ENCODE results near the gene CALU.

CALU gene

DNA sequence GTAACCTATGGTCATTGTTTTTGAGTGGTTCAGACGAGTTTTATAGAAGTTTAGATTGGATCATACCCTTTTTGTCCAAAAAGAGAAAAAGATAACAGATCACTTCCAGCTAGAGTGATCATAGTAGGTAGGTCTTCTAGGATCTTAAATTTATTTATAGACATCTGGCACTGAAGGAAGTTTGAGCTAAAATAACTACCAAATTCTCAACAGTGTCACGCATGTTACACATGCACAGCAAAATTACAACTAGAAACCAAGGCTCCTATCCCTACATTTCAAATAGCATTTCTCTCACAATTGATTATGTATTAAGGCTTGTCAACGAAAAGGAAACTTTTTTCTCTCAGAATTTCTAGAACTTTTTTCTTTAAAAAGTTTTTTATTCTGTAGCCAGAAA lies 2.3 kb downstream of the CALU start:
- H3K9ac ChIP-seq (ENCODE audit: low read length): no peak overlapping the region
- peaks cover 73% of the 10 kb centered on the region for H3K79me2 ChIP-seq (ENCODE audit: insufficient read depth, low read length)
- H3K36me3 ChIP-seq (ENCODE audit: low read length): no peaks in the 10 kb centered on the region
- no peaks in the 10 kb centered on the region for H3K9me2 ChIP-seq (replicated peaks; ENCODE audit: insufficient read depth, low read length)
- 0 out of 2 replicates have a peak, but pooled peaks cover 4% of the 10 kb centered on the region for H3F3A ChIP-seq (ENCODE audit: insufficient read depth)
- H2AFZ ChIP-seq (ENCODE audit: low read depth, low read length, severe bottlenecking): no peak overlapping the region
- no peak for TF ChIP-seq EZH2phosphoT487 (conservative IDR thresholded peaks at IDR 0.05; ENCODE audit: low read length)
- TF ChIP-seq, protein P1, sequence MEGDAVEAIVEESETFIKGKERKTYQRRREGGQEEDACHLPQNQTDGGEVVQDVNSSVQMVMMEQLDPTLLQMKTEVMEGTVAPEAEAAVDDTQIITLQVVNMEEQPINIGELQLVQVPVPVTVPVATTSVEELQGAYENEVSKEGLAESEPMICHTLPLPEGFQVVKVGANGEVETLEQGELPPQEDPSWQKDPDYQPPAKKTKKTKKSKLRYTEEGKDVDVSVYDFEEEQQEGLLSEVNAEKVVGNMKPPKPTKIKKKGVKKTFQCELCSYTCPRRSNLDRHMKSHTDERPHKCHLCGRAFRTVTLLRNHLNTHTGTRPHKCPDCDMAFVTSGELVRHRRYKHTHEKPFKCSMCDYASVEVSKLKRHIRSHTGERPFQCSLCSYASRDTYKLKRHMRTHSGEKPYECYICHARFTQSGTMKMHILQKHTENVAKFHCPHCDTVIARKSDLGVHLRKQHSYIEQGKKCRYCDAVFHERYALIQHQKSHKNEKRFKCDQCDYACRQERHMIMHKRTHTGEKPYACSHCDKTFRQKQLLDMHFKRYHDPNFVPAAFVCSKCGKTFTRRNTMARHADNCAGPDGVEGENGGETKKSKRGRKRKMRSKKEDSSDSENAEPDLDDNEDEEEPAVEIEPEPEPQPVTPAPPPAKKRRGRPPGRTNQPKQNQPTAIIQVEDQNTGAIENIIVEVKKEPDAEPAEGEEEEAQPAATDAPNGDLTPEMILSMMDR (IDR thresholded peaks at IDR 0.05; ENCODE audit: insufficient read depth, low read length, poor library complexity, severe bottlenecking): no peak
- H3K27ac ChIP-seq (ENCODE audit: low read depth, low read length): no peak overlapping the region
- H3K4me2 ChIP-seq (ENCODE audit: low read depth, low read length, poor library complexity, severe bottlenecking): peak overlapping the region; percentile 94
- peaks cover 9% of the 10 kb centered on the region; the same call in 1 of the 2 replicates for H4K20me1 ChIP-seq (ENCODE audit: low read depth, low read length)
- no peaks in the 10 kb centered on the region for H3K9me3 ChIP-seq (ENCODE audit: insufficient read depth, low read length)
- no peak overlapping the region for H3K4me3 ChIP-seq (ENCODE audit: insufficient read depth, low read length, poor library complexity, severe bottlenecking)
- no peaks in the 10 kb centered on the region for H3K27me3 ChIP-seq (ENCODE audit: low read length)

DNA sequence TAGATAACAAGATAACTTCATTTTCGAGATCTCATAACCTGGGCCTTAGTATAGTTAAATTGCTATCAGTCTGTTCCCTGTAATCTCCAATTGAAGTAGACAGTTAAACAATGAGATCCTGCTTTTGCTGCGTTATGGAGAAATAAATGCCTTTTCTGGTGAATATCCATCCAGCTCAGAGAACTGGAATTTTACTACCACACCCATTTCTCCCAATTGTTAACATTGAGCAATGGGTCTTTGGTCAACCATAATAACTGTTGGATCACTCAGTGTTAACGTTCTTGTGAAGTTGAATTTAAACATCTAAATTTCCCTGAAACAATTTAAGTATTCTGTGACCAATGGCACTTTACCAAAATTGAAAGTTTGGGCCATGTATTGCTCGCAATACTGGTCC lies 3.0 kb downstream of the CALU start:
- no peak for TF ChIP-seq EZH2phosphoT487 (conservative IDR thresholded peaks at IDR 0.05; ENCODE audit: low read length)
- TF ChIP-seq, protein P1 (IDR thresholded peaks at IDR 0.05; ENCODE audit: insufficient read depth, low read length, poor library complexity, severe bottlenecking): no peak
- Histone ChIP-seq H3K27ac (ENCODE audit: low read depth, low read length) (no peak overlapping the region), H3K9me2 (replicated peaks; ENCODE audit: insufficient read depth, low read length) (no peaks in the 10 kb centered on the region), H3K9ac (ENCODE audit: low read length) (no peak overlapping the region), H4K20me1 (ENCODE audit: low read depth, low read length) (peaks cover 10% of the 10 kb centered on the region; the same call in 1 of the 2 replicates), H3K36me3 (ENCODE audit: low read length) (no peaks in the 10 kb centered on the region), H3K4me3 (ENCODE audit: insufficient read depth, low read length, poor library complexity, severe bottlenecking) (no peak overlapping the region), H3K27me3 (ENCODE audit: low read length) (no peaks in the 10 kb centered on the region), H3F3A (ENCODE audit: insufficient read depth) (0 out of 2 replicates have a peak, but pooled peaks cover 4% of the 10 kb centered on the region), H3K9me3 (ENCODE audit: insufficient read depth, low read length) (no peaks in the 10 kb centered on the region), H3K4me2 (ENCODE audit: low read depth, low read length, poor library complexity, severe bottlenecking) (no peak overlapping the region), H3K79me2 (ENCODE audit: insufficient read depth, low read length) (peaks cover 80% of the 10 kb centered on the region), H2AFZ (ENCODE audit: low read depth, low read length, severe bottlenecking) (no peak overlapping the region)

DNA sequence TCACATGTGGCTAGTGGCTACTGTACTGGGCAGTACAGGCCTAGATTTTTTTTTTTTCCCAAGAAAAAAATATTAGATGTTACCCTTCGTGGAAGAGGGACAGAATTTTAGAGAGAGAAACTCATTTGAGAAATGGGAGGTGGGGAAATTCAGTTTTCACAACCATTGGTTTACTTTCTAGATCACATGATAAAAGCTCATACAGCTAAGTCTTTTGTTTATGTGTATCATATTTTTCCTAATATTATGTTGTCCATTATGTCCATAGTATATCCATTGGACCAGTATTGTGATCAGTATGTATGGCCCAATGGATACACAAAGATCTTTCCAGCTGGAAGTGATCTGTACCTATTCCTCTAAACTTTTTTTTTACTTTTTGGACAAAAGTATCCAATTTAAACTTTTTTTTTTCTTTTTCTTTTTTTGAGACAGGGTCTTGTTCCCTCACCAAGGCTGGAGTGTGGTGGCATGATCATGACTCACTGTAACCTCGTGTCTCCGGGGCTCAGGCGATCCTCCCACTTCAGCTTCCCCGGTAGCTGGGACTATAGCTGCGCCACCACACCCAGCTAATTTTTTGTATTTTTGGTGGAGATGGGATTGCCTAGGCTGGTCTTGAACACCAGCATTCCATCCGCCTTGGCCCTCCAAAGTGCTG lies 4.1 kb downstream of the CALU start:
- peaks cover 90% of the 10 kb centered on the region for H3K79me2 ChIP-seq (ENCODE audit: insufficient read depth, low read length)
- no peak for TF ChIP-seq EZH2phosphoT487 (conservative IDR thresholded peaks at IDR 0.05; ENCODE audit: low read length)
- TF ChIP-seq, protein P1 (IDR thresholded peaks at IDR 0.05; ENCODE audit: insufficient read depth, low read length, poor library complexity, severe bottlenecking): no peak
- H3K4me3 ChIP-seq (ENCODE audit: insufficient read depth, low read length, poor library complexity, severe bottlenecking): no peak overlapping the region
- H2AFZ ChIP-seq (ENCODE audit: low read depth, low read length, severe bottlenecking): no peak overlapping the region
- no peak overlapping the region for H3K27ac ChIP-seq (ENCODE audit: low read depth, low read length)
- H3K36me3 ChIP-seq (ENCODE audit: low read length): no peaks in the 10 kb centered on the region
- H4K20me1 ChIP-seq (ENCODE audit: low read depth, low read length): peaks cover 15% of the 10 kb centered on the region; the same call in 1 of the 2 replicates
- no peak overlapping the region for H3K9ac ChIP-seq (ENCODE audit: low read length)
- no peaks in the 10 kb centered on the region for H3K9me3 ChIP-seq (ENCODE audit: insufficient read depth, low read length)
- no peak overlapping the region for H3K4me2 ChIP-seq (ENCODE audit: low read depth, low read length, poor library complexity, severe bottlenecking)
- H3F3A ChIP-seq (ENCODE audit: insufficient read depth): 0 out of 2 replicates have a peak, but pooled peaks cover 3% of the 10 kb centered on the region
- no peaks in the 10 kb centered on the region for H3K27me3 ChIP-seq (ENCODE audit: low read length)
- no peaks in the 10 kb centered on the region for H3K9me2 ChIP-seq (replicated peaks; ENCODE audit: insufficient read depth, low read length)

All from SU-DHL-6 (cell line).